Fibroblast of skin of back (primary cell): ENCODE results near the gene SCUBE3.

Experiments
- DNase-seq: peaks from one replicate; pipeline ENCODE4 v3.0.0-alpha.2; 2013

The SCUBE3 gene

DNA sequence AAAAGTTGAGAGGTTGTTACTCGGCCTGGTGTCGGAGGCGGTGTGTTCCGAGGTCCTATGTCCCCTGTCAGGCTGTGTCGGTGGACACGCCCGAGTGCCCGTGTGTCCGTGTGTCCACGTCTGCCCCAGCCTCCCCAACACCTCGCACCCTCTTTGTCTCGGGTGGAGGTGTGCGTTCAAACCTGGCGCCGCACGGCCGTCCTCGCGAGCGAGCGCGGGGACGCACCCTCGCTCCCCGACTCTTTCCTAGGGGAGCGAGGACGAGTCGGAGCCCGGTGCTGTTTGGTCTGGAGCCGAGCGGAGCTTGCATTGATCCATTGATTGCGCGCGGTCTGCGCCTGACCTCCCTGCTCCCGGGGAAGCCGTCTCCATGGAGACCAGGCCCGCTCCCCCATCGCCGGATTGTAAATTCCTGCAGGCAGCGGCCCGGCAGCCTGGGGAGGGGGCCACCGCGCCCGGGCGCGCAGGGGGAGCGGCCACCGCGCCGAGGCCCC, 411 bp upstream of the SCUBE3 start:
- no peak for DNase-seq

DNA sequence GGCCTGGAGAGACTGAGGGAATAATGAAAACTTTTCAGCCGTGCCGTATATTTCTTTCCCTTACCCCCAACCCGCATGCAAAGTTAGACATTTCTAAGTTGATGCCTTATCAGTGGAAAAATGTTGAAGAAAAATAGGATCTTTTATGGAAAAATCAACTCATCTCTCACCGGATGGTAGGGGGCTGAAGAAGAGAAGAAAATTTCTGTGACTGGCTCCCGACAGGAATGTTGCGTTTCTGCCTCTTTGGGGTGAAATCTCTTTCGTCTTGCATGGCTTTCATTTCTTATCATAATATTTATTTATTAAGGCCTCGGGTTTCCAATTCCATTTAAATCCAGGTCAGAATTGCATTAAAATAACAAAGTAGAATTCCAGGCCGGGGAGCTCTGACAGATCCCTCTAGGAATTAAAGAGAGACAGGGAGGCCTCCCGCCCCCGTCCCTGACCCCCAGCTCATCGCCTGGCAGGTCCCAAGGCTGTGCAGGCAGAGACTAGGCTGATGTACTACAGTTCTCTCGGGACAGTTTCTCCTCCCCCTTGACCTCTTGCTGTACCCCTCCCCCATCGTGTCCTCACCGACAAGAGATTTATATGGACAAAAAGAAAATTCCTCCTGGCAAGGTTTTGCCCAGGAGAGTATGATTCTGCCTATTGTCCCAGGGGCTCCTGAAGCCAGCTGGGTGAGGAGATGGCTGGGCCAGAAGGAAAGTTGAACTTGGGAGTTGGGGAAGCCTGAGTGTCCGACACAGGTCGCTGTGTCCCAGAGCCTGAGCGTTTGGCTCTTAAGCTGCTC, 1.3 kb downstream of the SCUBE3 start:
- DNase-seq = peak; percentile 77

DNA sequence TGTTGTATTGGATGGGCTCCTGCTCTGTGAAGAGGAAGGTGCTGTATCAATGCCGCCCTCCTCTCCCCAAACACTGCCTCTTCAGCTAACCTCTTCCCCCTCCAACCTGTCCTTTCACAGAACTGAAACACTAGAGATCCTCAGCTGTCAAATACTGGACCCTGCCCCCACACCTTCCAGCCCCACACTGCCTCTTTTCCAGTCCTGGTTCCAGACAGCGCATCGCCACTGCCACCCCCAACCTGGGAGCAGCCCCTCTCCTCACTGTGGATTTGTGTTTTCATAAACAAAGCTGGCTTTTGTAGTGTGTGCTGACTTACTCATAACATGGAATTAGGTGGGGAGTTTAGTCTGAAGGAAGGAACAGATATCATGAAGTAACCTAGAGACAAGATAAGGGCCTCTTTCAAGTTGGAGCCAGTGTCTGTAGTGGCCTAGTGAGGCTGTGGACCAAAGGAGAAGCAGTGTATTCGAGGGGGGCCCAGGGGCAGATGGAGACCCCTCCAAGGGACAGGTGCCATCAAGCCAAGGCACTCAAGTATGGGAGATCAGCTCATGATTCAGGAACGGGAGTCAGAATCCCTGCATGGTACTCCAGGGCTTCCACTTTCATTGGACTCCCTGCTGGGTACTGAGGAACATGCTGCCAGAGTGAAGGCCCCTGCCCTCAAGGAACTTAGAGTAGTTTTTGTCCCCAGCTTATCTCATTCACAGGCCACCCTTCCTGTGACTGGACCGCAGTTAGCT, 2.1 kb downstream of the SCUBE3 start:
- DNase-seq = no peak

DNA sequence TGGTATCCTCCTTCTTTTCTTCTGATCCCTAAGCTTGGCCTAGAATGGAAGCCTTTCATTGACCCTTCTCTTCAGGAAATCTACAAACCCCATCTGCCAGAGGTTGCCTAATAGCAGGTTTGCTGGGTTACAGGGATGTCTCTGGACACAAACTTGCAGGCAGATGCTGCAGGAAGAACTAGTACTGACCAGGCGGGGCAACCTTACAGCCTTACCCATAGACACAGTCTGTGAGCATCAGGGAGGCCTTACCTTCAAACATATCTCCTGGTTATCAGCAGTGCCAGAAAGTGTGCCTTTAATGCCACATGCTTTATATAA, 2.6 kb downstream of the SCUBE3 start:
- DNase-seq = no peak

DNA sequence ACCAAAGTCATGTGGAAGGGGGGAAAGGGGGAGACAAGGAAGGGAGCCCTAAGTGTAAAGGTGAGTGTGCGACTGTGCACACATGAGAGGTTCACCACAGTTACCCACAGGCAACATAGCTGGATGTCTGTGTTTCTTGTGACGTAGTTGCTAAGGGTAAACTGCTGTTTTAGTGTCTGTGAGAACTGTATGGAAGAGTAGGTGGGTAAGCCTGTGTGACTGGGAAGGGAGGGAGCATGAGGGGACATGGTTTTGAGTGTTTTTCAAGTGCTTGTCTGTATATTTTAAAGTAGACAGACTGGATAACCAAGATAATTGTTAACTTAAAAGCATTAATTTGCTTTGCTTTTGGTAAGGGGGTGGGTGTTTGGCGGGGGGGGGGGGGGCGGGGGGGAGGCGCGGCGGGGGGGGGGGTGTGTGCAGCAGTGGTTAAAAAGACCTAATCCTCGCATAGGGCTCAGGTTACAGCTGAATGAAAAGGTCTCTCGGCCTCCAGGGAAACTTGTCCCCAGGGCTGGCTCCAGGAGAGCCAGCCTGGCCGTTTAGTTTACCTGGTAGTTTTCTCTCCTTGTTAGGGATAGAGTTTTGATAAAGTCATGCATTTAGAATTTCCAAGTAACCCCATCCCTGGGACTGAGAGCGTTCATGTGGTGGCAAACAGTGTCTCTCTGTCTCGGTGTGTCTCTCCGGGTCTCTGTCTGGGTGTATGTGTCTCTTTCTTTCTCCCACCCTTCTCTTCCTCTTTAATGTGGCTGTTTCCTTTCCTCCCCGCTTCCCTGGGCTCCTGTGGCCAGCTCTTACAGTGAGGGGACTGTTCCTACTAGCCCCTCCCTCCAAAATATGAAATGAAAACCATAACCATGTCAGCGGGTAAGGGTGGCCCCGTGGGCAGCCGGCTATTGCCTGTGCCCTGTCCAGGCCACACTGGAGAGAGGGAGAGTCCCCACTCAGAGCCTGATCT, 3.4 kb downstream of the SCUBE3 start:
- DNase-seq = no peak

DNA sequence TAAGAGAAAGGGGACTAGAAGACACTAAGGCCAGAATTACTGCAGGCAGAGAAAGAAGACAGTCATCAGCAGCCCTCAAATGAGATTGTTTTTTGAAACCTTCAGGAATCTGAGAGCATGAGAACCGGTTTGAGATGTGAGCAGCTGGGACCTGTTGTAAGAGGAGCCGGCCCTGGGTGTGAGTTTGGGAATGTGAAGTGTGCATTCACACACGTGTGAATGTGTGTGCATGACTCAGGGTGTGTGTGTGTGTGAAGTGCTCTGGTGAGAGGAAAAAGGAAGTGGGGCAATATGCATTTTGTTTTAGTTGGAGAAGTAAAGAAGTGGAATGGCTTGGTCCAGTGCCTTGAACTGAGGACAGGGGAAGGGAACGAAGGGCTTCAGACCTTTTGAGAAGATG, 4.3 kb downstream of the SCUBE3 start:
- DNase-seq = peak; percentile 51

DNA sequence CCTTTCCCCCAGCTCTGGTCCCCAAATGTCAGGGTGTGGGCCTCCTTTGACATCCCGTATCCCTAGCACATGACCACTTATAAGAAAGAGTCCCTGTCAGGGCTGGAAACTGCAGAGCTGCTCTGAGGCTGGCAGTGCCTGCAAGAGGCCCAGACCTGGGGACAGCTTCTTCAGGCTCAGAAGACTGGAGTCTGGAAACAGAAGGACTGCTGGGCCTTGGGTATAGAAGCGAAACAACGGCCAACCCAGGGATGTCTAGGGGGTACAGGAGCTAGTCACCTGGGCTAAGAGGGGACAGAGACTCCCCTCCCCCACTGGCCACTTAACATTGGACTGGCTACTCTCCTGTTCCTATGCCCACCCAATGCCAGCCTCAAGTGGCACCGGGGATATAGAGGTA, 4.7 kb downstream of the SCUBE3 start:
- no peak for DNase-seq

DNA sequence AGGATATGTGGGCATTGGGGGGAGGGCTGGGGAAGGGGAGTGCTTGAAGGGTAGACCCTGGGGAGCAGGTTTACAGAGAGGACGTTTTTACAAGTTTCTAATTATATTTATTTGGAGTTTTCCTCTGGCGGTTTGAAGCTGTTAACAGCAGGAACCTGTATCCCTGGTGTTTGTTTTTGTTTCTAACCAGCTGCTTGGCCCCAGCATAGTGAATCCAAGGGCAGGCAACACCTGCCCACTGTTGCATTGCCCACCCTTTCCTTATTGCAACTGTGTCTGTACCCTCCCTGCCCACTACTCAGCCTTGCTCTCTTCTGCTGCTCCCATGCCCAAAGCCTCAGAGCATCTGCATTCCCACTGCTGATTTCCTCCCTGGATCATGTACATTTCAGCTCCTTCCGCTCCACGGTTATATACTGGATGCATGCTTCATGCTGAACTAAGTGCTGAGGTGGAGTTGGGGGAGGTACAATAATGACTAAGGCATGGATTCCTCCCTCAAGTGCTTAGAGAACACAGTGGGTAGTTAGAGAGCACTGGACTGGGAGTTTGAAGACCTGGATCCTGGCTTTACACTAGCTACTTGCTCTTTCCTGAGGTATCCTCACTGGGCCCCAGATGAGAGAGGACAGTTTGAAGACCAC, 6.0 kb downstream of the SCUBE3 start:
- peak; percentile 43 for DNase-seq

DNA sequence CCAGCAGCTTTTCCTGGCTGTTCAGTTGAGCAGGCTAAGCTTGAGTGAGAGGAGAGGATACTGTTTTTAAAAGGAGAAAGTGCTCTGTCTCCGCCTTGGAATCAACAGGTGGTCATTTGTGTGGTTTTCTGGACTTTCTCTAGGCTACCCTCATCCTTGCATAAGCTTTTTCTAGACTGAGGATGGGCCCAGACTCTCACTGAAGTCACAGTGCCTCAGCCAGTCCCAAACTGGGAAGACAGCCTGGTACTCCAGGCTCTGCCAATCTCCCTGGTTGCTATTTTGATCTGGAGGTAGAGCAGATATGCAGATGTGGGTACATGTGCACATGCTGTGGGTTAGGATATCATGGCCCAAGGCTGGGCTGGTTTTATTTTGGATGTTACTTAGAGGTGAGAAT, 7.0 kb downstream of the SCUBE3 start:
- DNase-seq = no peak

DNA sequence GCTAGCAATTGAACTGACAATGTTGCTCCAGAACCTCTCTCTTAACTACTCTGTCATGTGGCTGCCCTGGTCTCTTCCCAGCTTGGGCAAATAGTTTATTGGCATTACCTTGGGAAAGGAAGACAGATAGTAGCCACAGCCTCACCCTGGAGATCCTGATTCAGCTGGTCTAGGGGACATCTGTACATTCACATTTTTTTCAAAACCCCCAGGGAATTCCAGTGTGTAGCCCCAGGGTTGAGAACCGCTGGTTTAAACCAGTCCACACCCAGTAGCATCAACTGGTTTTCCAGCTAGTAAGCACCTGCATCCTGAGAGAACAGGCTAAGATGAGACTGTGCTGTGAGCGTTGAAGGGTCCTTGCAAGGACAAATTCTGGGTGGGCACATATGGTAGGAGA, 9.6 kb downstream of the SCUBE3 start:
- DNase-seq = no peak

DNA sequence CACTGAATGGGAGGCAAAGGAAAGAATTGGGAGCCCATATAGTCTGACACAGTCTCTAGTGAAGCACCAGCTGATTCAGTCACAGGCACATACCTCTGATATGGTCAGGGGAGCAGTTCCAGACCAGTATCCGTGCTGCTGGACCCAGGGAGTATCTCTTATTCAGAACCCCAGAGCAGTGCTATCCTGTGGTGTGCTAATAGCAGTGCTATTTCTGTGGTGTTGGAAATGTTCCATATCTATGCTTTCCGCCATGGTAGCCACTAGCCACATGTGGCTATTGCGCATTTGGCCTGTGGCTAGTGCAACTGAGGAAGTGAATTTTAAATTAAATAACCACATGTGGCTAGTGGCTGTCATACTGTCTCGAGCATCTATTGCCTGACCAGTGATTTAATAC, 11.0 kb downstream of the SCUBE3 start:
- no peak for DNase-seq

DNA sequence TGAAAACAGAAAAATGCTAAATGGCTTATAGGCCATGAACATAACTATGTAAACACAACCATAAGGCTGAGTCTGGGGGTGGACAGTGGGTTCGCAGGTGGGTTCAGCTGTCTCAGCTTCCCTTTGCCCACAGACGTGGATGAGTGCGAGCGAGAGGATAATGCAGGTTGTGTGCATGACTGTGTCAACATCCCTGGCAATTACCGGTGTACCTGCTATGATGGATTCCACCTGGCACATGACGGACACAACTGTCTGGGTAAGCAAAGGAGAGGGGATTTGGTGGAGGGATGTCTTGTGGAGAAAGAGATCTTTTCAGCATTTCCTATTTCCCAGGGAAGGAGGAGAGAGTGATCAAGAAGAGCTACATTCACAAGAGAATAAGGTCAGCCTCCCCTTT, 14.7 kb downstream of the SCUBE3 start:
- no peak for DNase-seq

DNA sequence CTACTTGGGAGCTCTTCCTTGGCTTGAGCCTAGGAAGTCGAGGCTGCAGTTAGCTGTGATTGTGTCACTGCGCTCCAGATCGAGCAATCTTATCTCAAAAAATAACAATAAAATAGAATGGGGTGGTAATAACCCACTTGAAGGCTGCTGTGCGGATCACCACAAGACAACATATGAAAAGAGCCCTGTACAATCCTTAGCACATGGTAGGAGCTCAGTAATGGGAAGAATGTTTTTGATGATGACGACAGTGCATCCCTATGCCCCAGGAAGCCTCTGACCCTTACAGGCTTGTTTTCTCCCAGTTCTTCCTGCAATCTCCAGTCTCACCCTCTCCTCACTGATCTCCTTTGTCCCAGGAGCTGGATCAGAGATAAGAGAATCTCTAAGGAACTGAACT, 15.5 kb downstream of the SCUBE3 start:
- peak; percentile 32 for DNase-seq

DNA sequence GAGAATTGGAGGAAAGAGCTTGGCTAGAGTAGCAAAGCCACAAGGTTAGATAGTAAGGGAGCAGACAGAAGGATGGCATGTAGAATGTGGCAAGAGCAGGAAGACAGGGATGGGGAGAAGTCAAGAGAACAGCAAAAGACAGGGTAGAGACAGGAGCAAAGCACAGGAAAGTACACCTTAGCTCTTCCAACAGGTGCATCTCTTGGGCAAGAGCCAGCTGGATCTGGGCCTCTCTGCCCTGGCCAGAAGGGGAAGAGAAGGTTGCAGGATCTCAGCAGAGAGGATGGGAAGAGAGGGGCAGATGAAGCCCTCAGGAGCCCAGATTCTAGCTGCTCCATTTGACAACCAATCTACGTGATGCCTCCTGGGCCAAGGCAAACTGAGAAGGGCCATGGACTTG, 16.7 kb downstream of the SCUBE3 start:
- DNase-seq = no peak

DNA sequence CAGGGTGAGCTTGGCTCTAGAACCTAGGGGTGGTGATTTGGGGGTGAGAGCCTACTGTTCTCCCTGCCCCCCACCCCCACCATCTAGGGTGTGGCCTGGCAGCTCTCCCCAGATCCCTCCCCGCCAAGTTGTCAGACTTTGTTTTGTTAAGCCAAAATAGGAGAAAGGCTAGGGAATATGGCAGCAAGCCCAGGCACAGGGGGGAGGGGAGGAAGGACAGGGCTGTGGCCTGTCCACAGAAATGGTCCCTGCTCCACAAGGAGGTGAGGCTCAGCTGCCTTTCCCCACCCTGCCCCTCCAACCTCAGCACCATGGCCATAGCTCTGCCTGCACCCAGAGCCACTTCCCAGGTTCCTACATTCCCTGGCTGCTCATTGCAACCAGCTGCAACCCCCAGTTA, 17.2 kb downstream of the SCUBE3 start:
- DNase-seq = peak; percentile 59

DNA sequence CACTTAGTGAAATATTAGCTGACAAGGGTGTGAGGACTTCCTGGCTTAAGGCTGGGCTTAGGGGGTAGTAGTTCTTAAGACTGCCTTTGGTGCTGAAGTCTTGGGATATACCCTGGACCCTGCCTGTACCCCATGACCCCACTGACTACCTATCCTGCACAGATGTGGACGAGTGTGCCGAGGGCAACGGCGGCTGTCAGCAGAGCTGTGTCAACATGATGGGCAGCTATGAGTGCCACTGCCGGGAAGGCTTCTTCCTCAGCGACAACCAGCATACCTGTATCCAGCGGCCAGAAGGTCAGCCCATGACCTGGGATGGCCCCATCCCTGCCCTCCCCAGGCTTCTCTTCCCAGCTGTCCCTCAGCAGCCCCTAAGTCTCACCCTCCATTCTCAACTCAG, 17.8 kb downstream of the SCUBE3 start:
- DNase-seq = no peak

DNA sequence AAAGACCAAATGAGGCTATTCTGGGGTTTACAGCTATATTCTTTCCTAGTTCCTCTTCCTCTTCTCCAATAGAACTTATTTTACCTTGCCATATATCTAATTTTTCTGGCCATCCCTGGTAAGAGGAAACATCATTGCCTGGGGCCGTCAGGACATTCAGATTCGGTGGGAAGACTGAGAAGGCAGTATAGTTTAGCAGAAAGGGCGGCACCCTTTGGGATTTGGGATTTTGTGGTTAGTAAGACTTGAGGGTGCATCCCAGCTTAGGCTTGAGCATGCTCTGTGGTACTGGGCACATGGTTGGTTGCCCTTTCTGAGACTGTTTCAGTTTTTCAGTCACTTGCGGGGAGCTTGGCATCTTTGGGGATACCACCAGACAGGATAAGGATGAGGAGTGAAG, 21.1 kb downstream of the SCUBE3 start:
- DNase-seq = no peak

DNA sequence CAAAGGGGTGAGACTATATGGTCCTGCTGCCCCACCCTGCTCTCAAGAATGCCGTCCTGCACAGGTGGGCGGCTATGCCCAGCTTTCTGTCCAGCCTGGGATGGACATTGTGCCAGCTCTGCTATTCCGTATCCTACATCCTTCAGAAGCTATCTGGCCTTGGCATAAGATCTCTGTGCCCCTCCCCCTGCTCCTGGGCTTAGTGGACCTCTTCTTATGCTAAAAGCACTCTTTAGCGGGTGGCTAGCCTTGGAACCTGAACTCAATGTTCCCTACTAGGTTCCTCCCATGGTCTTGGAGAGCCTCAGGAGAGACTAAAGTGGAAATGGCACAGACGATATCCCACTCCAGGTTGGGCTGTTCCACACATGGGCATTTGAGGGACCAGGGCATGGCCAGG, 22.5 kb downstream of the SCUBE3 start:
- no peak for DNase-seq

DNA sequence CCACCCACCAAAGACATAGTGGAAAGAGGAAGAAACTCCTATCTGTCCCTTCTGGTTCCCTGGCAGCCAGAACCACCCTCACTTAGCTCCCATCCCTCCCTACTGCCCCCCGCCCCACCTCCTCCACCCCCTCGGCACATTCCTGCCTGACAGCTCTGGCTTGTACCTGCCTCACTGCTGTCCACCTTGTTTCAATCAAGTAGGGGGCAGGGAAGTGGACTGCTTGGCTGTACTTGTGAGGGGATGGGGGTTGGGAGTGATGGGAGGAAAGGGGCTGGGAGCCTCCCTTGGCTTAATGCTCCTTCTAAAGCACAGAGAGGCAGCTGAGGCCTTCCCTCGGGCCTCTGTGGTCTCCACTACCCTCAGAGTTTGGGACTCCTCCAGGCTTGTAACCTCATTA, 23.7 kb downstream of the SCUBE3 start:
- no peak for DNase-seq

DNA sequence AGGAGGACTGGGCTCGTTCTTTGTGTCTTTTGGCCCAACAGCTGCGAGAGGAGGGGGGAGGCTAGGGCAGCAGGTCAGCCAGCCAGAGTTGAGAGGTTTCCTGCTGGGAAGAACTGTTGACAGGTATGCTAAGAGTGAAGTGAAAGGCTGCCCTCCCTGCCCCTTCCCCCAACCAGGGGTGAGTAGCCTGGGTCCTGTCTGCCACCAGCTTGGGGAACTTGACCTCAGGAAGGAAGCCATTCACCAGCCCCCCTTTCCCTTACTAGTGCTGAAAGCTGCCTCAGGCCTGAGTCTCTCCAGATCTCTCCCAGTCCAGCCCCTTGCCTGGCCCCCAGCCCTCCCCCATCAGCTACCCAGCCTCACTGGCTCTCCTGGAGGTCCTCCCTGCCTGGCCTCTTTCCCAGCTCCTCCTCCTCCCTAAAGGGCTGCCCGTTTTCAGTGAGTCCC, 25.1 kb downstream of the SCUBE3 start:
- peak; percentile 39 for DNase-seq

DNA sequence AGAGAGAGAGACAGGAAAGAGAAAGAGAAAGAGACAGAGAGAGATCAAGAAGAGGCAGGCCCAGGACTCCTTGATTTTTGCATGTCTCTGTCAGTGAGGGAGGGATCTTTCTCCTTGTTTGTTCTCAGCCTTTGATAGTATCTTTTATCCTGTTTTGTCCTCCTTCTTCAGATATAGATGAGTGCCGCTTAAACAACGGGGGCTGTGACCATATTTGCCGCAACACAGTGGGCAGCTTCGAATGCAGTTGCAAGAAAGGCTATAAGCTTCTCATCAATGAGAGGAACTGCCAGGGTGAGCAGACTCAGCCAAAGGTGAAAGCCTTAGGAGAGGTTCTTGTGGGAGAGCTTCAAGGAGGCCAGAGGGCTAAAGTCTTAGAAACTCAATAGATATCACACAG, 25.8 kb downstream of the SCUBE3 start:
- no peak for DNase-seq
